ENCODE data around the gene CHMP5. TPM values are rescaled to one million over a fixed set of nuclear protein-coding genes. Genes with fewer than 3 reads are reported as not detected.

CHMP5 gene
- polyA plus RNA-seq, 3 donors: 33.5 to 72.5 (median 65.0) TPM

DNA sequence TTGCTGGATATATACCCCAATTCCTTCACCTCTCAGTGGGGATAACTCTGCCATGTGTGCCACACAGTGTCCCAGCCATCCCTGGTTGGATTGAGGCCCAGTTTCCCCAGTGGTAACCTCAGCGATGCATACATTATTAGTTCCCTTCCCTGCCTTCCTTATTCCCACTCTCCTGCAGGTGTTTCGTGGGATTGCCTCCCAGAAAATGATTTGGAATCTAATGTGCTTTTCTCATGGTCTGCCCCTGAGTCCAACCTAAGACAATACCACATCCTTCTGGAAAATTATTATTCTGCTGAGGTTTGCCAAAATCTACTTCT lies 33.3 kb upstream of the CHMP5 start:
- Histone ChIP-seq H3K4me2 (replicated peaks; ENCODE audit: extremely low read depth, low read length, poor library complexity, severe bottlenecking) (no peak overlapping the region), H3K27ac (ENCODE audit: low read depth in 1 of 2, low read length in 2 of 2) (no peak overlapping the region), H3K36me3 (replicated peaks in 1 of 2; ENCODE audit: control insufficient read depth in 1 of 2, insufficient read depth in 2 of 2, low read length in 2 of 2) (no peaks in the 10 kb centered on the region), H3K27me3 (ENCODE audit: control insufficient read depth in 2 of 2, insufficient read depth in 2 of 2, low read length in 2 of 2) (no peaks in the 10 kb centered on the region), H3K9ac (ENCODE audit: insufficient read depth, low read length, poor library complexity, severe bottlenecking) (no peak overlapping the region), H4K20me1 (ENCODE audit: insufficient read depth, low read length) (no peaks in the 10 kb centered on the region), H2AFZ (ENCODE audit: insufficient read depth, low read depth, low read length, poor library complexity, severe bottlenecking) (no peak overlapping the region), H3K9me3 (replicated peaks in 1 of 2; ENCODE audit: control insufficient read depth in 1 of 2, insufficient read depth in 1 of 2, low read length in 2 of 2) (no peaks in the 10 kb centered on the region), H3K79me2 (ENCODE audit: insufficient read depth, low read length) (no peaks in the 10 kb centered on the region), H3K4me3 (replicated peaks in 1 of 3; ENCODE audit: low read depth in 2 of 3, low read length in 3 of 3) (no peak overlapping the region), H3K4me1 (ENCODE audit: control insufficient read depth in 1 of 2, insufficient read depth in 2 of 2, low read length in 2 of 2) (peaks cover 12 to 18% of the 10 kb centered on the region in 2 donors)
- H3K4me1 Mint-ChIP-seq: peaks cover 25% of the 10 kb centered on the region
- intact Hi-C loops (cut with micrococcal nuclease): no loop called here
- no peak overlapping the region for H3K27ac Mint-ChIP-seq
- 89% methylated on average over 1 of the region's 2 CpGs for WGBS (ENCODE audit: insufficient coverage)
- DNase-seq: no peak
- H3K9me3 Mint-ChIP-seq: peaks cover 0 to 3% (median 0%) of the 10 kb centered on the region in 7 donors
- H3K27me3 Mint-ChIP-seq (ENCODE audit: low read depth in 3 of 3): peaks cover 0 to 5% (median 2%) of the 10 kb centered on the region in 3 donors
- no peak overlapping the region for H3K4me3 Mint-ChIP-seq
- no peaks in the 10 kb centered on the region for H3K36me3 Mint-ChIP-seq
- TF ChIP-seq, protein P1, sequence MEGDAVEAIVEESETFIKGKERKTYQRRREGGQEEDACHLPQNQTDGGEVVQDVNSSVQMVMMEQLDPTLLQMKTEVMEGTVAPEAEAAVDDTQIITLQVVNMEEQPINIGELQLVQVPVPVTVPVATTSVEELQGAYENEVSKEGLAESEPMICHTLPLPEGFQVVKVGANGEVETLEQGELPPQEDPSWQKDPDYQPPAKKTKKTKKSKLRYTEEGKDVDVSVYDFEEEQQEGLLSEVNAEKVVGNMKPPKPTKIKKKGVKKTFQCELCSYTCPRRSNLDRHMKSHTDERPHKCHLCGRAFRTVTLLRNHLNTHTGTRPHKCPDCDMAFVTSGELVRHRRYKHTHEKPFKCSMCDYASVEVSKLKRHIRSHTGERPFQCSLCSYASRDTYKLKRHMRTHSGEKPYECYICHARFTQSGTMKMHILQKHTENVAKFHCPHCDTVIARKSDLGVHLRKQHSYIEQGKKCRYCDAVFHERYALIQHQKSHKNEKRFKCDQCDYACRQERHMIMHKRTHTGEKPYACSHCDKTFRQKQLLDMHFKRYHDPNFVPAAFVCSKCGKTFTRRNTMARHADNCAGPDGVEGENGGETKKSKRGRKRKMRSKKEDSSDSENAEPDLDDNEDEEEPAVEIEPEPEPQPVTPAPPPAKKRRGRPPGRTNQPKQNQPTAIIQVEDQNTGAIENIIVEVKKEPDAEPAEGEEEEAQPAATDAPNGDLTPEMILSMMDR (IDR thresholded peaks at IDR 0.05): no peak

DNA sequence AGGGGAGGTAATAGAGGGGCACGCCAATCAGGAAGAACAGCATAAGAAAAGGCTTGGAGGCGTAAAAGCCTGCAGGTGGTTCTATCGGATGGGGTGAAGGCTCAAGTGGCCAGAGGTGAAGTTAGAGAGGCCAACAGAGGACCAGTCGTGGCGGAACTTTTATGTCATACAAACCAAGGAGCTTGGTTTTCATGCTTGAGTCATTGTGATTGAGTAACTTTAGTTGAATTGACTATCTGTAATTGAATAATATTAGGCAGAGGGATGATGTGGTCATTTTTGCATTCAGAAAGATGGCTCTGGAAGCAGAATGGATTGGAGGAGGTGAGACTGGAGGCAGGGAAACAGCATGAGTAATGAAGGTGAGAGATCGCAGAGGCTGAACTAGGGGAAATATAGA lies 32.0 kb upstream of the CHMP5 start:
- Histone ChIP-seq H3K9me3 (replicated peaks in 1 of 2; ENCODE audit: control insufficient read depth in 1 of 2, insufficient read depth in 1 of 2, low read length in 2 of 2) (no peaks in the 10 kb centered on the region), H3K4me1 (ENCODE audit: control insufficient read depth in 1 of 2, insufficient read depth in 2 of 2, low read length in 2 of 2) (peaks cover 2 to 6% of the 10 kb centered on the region in 2 donors), H3K4me2 (replicated peaks; ENCODE audit: extremely low read depth, low read length, poor library complexity, severe bottlenecking) (no peak overlapping the region), H4K20me1 (ENCODE audit: insufficient read depth, low read length) (no peaks in the 10 kb centered on the region), H3K9ac (ENCODE audit: insufficient read depth, low read length, poor library complexity, severe bottlenecking) (no peak overlapping the region), H3K79me2 (ENCODE audit: insufficient read depth, low read length) (no peaks in the 10 kb centered on the region), H2AFZ (ENCODE audit: insufficient read depth, low read depth, low read length, poor library complexity, severe bottlenecking) (no peak overlapping the region), H3K27ac (ENCODE audit: low read depth in 1 of 2, low read length in 2 of 2) (no peak overlapping the region), H3K27me3 (ENCODE audit: control insufficient read depth in 2 of 2, insufficient read depth in 2 of 2, low read length in 2 of 2) (no peaks in the 10 kb centered on the region), H3K36me3 (replicated peaks in 1 of 2; ENCODE audit: control insufficient read depth in 1 of 2, insufficient read depth in 2 of 2, low read length in 2 of 2) (no peaks in the 10 kb centered on the region), H3K4me3 (replicated peaks in 1 of 3; ENCODE audit: low read depth in 2 of 3, low read length in 3 of 3) (no peak overlapping the region)
- H3K36me3 Mint-ChIP-seq: no peaks in the 10 kb centered on the region
- peaks cover 13% of the 10 kb centered on the region for H3K4me1 Mint-ChIP-seq
- H3K27ac Mint-ChIP-seq: no peak overlapping the region
- 98% methylated on average over 6 of the region's 6 CpGs for WGBS (ENCODE audit: insufficient coverage)
- H3K4me3 Mint-ChIP-seq: no peak overlapping the region
- TF ChIP-seq, protein P1 (IDR thresholded peaks at IDR 0.05): no peak
- peaks cover 0 to 5% (median 4%) of the 10 kb centered on the region in 3 donors for H3K27me3 Mint-ChIP-seq (ENCODE audit: low read depth in 3 of 3)
- H3K9me3 Mint-ChIP-seq: peaks cover 0 to 3% (median 0%) of the 10 kb centered on the region in 7 donors
- no peak for DNase-seq
- intact Hi-C loops (cut with micrococcal nuclease): no loop called here

All from CD14-positive monocyte (primary cell).